MCF 10A (cell line): ENCODE results near the gene EVA1A. TPM values are rescaled to one million over a fixed set of nuclear protein-coding genes. Genes with fewer than 3 reads are reported as not detected.

Experiments used
- BruUV-seq: library from RNA; stranded (reverse); fragments of 400-500 nt; replicated peaks from 2 replicates; lab custom pipeline; 2021; lab: Mats Ljungman, UMichigan
- CTCF ChIA-PET: fragments of 300-600 bp; sonication (Branson Sonifier 250); formaldehyde crosslinking; extraction: SDS; loops from one replicate; lab custom pipeline; 2021; ENCODE audit warnings: antibody characterized with exemption, inconsistent platforms; lab: Yijun Ruan, JAX
- POLR2A ChIA-PET: fragments of 300-600, 350-650 bp; sonication (Branson Sonifier 250); formaldehyde crosslinking; extraction: SDS; loops from one replicate; lab custom pipeline; 2020; ENCODE audit warnings: antibody characterized with exemption, inconsistent platforms; lab: Yijun Ruan, JAX
- DNase-seq: peaks from one replicate; pipeline ENCODE4 v3.0.0-alpha.2; 2018; ENCODE audit not compliant: unreplicated experiment
- H3K27ac Mint-ChIP-seq: one replicate; pipeline ENCODE4 v1.8.0; 2022; ENCODE audit warnings: mild to moderate bottlenecking, low read depth, mixed read lengths; ENCODE audit not compliant: unreplicated experiment
- H3K27me3 Mint-ChIP-seq: one replicate; pipeline ENCODE4 v1.8.0; 2022; ENCODE audit warnings: mixed read lengths; ENCODE audit not compliant: insufficient read depth, unreplicated experiment
- H3K36me3 Mint-ChIP-seq: one replicate; pipeline ENCODE4 v1.8.0; 2022; ENCODE audit warnings: mild to moderate bottlenecking, moderate library complexity, mixed read lengths; ENCODE audit not compliant: insufficient read depth, unreplicated experiment
- H3K4me1 Mint-ChIP-seq: one replicate; pipeline ENCODE4 v1.8.0; 2022; ENCODE audit warnings: mixed read lengths; ENCODE audit not compliant: insufficient read depth, unreplicated experiment
- H3K4me3 Mint-ChIP-seq: one replicate; pipeline ENCODE4 v1.8.0; 2022; ENCODE audit warnings: mild to moderate bottlenecking, moderate library complexity, mixed read lengths; ENCODE audit not compliant: unreplicated experiment
- H3K9me3 Mint-ChIP-seq: one replicate; pipeline ENCODE4 v1.8.0; 2022; ENCODE audit warnings: mixed read lengths; ENCODE audit not compliant: unreplicated experiment
- intact Hi-C: fragments of 100-400 bp; cut with micrococcal nuclease; formaldehyde crosslinking; loops from 2 replicates; pipeline ENCODE4 v1.14.1; 2022
- total RNA-seq: library from RNA; stranded (reverse); gene quantifications from 2 replicates; pipeline ENCODE4 v1.2.3, GENCODE V29; 2022
- TF ChIP-seq, protein P1 (sequence below): fragments of 200-600 bp; IDR thresholded peaks from one replicate; pipeline ENCODE4 v1.8.0; 2022; ENCODE audit warnings: antibody characterized with exemption, mild to moderate bottlenecking; ENCODE audit not compliant: unreplicated experiment

EVA1A gene
- total RNA-seq, 1 experiment from 2014 or later = 14.4 TPM

DNA sequence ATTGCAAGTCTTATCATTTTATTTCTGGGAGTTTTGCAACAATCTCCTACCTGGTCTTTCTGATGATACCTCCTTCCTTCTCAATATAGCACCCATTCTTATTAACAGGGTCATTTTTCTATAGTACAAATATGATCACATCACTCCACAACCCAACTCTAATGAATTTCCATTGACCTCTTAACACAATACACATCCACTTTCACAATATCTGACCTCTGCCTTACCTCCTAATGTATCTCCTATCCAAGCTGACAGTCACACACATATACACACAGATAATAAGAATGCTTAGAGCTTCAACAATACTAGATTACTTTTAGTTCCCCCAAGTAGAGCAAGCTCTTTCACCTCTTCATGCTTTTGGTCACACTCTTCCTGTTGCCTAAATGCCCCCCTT lies 40.9 kb downstream of the EVA1A start:
- TF ChIP-seq, protein P1, sequence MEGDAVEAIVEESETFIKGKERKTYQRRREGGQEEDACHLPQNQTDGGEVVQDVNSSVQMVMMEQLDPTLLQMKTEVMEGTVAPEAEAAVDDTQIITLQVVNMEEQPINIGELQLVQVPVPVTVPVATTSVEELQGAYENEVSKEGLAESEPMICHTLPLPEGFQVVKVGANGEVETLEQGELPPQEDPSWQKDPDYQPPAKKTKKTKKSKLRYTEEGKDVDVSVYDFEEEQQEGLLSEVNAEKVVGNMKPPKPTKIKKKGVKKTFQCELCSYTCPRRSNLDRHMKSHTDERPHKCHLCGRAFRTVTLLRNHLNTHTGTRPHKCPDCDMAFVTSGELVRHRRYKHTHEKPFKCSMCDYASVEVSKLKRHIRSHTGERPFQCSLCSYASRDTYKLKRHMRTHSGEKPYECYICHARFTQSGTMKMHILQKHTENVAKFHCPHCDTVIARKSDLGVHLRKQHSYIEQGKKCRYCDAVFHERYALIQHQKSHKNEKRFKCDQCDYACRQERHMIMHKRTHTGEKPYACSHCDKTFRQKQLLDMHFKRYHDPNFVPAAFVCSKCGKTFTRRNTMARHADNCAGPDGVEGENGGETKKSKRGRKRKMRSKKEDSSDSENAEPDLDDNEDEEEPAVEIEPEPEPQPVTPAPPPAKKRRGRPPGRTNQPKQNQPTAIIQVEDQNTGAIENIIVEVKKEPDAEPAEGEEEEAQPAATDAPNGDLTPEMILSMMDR = no peak
- CTCF ChIA-PET = interaction anchor here (1.3 to 1.8 kb wide), 3 partner anchors 10 to 55 kb away, joined by 3 to 4 read pairs (median 4); no protein-coding TSS in a partner anchor
- POLR2A ChIA-PET = interaction anchor here (0.6 kb wide), 1 partner anchor 1193 kb away, joined by 3 read pairs; no protein-coding TSS in a partner anchor
- intact Hi-C loops = no loop called here
- H3K36me3 Mint-ChIP-seq = peaks cover 9% of the 10 kb centered on the region
- DNase-seq = no peak
- H3K9me3 Mint-ChIP-seq = no peaks in the 10 kb centered on the region
- BruUV-seq = no TSS peak
- H3K27ac Mint-ChIP-seq = no peak overlapping the region
- H3K4me1 Mint-ChIP-seq = no peaks in the 10 kb centered on the region
- no peak overlapping the region for H3K4me3 Mint-ChIP-seq
- H3K27me3 Mint-ChIP-seq = no peaks in the 10 kb centered on the region

DNA sequence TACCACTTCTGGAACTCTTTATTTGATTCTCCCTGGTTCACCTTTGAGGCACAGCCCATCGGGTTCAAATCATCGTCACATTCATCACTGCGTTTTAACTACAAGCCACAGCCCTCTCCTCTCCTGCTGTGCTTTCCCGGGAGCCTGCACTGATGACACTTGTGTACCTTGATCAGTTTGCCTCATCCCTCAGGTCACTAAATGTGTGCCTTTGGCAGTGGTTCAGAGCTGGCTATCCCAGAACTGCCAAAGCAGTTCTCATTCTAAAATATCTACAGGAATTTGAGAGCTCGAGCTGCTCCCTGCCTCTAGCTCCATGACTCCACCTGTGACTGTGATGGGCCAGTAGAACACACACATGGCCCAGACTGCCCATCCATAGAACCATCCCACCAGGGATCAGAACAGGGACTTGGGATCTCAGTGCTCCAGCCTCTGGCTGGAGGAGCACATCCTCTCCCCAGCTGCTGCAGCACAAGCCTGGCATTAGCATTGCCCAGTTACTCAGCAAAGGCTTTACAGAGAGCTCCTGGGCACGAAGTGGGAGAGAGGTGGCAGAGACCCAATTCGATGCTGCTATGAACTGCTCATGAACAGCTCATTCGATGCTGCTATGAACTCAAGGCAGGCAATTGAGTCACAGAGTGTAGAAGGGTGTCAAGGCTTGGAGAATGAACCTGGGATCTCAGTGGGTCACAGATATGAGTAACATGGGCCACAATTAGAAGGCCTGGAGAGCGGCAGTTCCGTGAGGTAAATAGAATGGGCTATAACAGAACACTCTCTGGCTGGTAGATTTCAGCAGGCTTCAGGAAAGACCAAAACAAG lies 41.9 kb downstream of the EVA1A start:
- Mint-ChIP-seq H3K4me1 (peaks cover 2% of the 10 kb centered on the region), H3K27me3 (no peaks in the 10 kb centered on the region), H3K4me3 (no peak overlapping the region), H3K36me3 (peaks cover 9% of the 10 kb centered on the region), H3K9me3 (no peaks in the 10 kb centered on the region), H3K27ac (no peak overlapping the region)
- BruUV-seq = no TSS peak
- TF ChIP-seq, protein P1 = no peak
- ChIA-PET POLR2A (interaction anchor here (0.5 kb wide), 1 partner anchor 205 kb away, joined by 3 read pairs; no protein-coding TSS in a partner anchor), CTCF (interaction anchor here (0.6 to 2.1 kb wide), 8 partner anchors 8 to 804 kb away, joined by 3 to 15 read pairs (median 4); no protein-coding TSS in a partner anchor)
- DNase-seq = no peak
- intact Hi-C loops = no loop called here

DNA sequence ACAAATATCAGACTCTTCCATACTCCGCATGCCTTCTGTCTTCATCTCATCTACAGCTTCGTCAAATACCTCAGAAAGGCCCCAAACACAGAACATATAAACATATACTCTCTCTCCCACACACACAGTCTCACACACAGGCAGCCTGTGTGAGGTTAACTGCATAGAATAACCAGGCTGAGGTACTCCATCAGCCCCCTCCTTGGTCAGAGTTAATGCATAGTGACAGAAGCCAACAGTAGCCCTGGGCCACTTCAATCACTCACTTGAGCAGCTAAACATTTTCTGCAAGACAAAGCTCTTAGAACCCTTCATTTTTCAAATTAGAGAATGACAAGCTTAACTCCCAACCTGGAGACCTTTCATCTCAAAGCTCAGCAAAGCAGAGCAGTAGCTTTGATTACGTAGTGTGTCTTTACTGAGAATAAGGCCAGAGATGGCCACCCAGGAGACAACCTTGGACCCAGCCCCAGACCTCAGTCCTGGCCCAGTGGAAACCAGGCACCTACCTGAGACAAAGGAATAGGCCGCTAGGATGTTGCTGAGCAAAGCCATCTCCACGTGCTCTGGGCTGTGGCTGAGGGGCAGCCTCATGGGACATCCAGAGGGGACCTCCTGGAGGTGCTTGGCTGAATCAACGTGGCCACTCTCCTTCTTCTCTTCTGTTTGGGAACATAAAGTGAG lies 43.0 kb downstream of the EVA1A start:
- TF ChIP-seq, protein P1 = no peak
- peaks cover 8% of the 10 kb centered on the region for H3K4me1 Mint-ChIP-seq
- DNase-seq = no peak
- POLR2A ChIA-PET = no interaction called here
- H3K36me3 Mint-ChIP-seq = peaks cover 9% of the 10 kb centered on the region
- peak overlapping the region; percentile 37 for H3K27ac Mint-ChIP-seq
- no TSS peak for BruUV-seq
- peaks cover 7% of the 10 kb centered on the region for H3K9me3 Mint-ChIP-seq
- H3K4me3 Mint-ChIP-seq = no peak overlapping the region
- no peaks in the 10 kb centered on the region for H3K27me3 Mint-ChIP-seq
- CTCF ChIA-PET = interaction anchor here (1.2 to 2.1 kb wide), 4 partner anchors 9 to 91 kb away, joined by 3 to 15 read pairs (median 6); no protein-coding TSS in a partner anchor
- intact Hi-C loops = no loop called here
